NB4 (cell line): ENCODE results near the gene DOK7.

Experiments
- DNase-seq: peaks from one replicate; pipeline ENCODE4 v3.0.0; 2010; ENCODE audit warnings: low read depth
- H3K4me3 ChIP-seq: one replicate; pipeline ENCODE4 v1.5.1; 2011; ENCODE audit warnings: mild to moderate bottlenecking, low read depth, low read length, moderate library complexity
- CTCF ChIP-seq: IDR thresholded peaks from one replicate; pipeline ENCODE4 v1.5.1; 2012; ENCODE audit warnings: low read depth, low read length
- MYC ChIP-seq: IDR thresholded peaks from 2 replicates; pipeline ENCODE4 v1.6.1; 2011; ENCODE audit warnings: low read depth, low read length
- POLR2A ChIP-seq: IDR thresholded peaks from 2 replicates; pipeline ENCODE4 v1.6.1; 2011; ENCODE audit warnings: mild to moderate bottlenecking; ENCODE audit not compliant: insufficient read length; ENCODE audit errors: extremely low read depth
- TF ChIP-seq, protein P1 (sequence below): IDR thresholded peaks from 2 replicates; pipeline ENCODE4 v1.6.1; 2011; ENCODE audit warnings: low read depth, low read length

The DOK7 gene

DNA sequence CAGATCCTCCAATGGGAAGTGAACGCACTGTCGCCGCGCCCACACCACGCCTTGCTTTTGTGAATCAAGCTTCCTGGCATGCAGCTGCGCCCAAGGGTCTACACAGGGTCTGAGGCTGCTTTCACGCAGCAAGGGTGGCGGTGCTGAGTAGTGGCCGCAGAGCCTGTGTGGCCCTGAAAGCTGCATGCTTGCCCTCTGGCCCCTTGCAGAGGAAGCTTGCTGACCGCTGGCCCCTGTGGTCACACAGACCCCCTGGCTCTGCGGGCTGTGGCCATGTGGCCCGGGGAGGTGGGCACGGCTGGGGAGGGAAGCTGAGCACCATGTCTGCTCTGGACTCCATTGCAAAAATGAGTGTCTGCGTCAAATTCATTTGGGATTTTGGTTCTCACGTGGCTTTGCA is 8.8 kb downstream of the DOK7 start:
- no peak overlapping the region for H3K4me3 ChIP-seq
- no peak for DNase-seq
- TF ChIP-seq, protein P1, sequence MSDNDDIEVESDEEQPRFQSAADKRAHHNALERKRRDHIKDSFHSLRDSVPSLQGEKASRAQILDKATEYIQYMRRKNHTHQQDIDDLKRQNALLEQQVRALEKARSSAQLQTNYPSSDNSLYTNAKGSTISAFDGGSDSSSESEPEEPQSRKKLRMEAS: no peak
- TF ChIP-seq CTCF: no peak
- no peak for TF ChIP-seq MYC
- TF ChIP-seq POLR2A: no peak

- no peak for DNase-seq
- TF ChIP-seq MYC (no peak), POLR2A (no peak), CTCF (no peak)
- TF ChIP-seq, protein P1: no peak
These were observed 9.5 kb downstream of the DOK7 start for GRCh38 chr4:3472411-3473141.

GRCh38 chr4:3473181-3473950 is 10.3 kb downstream of the DOK7 start:
- TF ChIP-seq CTCF: no peak
- no peak for TF ChIP-seq POLR2A
- TF ChIP-seq MYC: no peak
- TF ChIP-seq, protein P1: no peak
- DNase-seq: no peak
- H3K4me3 ChIP-seq: no peak overlapping the region

More at GRCh38 chr4:3472411-3473141, 9.5 kb downstream of the DOK7 start:
- no peak overlapping the region for H3K4me3 ChIP-seq

DNA sequence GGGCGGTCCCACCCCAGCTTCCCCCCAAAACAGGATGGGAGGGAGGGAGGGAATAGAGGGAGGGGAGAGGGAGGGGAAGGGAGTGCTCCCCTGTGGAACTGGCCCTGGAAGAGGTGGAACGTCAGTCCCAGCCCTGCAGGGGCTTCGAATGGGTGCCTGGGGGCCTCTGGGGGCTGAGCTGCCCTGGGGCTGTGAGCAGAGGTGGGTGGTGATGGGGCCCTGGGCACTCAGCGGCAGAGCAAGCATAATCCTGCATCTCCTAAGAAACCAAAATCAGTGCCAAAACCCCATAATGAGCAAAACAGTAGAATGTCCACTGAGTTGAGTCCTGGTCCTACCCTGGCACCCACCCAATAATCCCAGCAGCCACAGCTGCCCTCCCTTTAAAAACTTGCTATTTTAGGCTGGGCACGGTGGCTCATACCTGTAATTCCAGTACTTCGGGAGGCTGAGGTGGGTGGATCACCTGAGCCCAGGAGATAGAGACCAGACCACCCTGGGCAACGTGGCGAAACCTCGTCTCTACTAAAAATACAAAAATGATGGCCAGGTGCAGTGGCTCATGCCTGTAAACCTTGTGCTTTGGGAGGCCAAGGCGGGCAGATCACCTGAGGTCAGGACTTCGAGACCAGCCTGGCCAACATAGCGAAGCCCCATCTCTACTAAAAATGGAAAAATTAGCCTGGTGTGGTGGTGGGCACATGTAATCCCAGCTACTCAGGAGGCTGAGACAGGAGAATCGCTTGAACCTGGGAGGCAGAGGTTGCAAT is 11.1 kb downstream of the DOK7 start:
- DNase-seq: no peak
- TF ChIP-seq MYC: no peak
- no peak overlapping the region for H3K4me3 ChIP-seq

GRCh38 chr4:3475041-3475712 is 12.1 kb downstream of the DOK7 start:
- no peak overlapping the region for H3K4me3 ChIP-seq
- DNase-seq: no peak
- TF ChIP-seq MYC: no peak
- TF ChIP-seq, protein P1: no peak
- no peak for TF ChIP-seq CTCF
- TF ChIP-seq POLR2A: no peak
